GM18519 (cell line): Measurements from ENCODE around the gene PLEKHG5.
"Not testable (repeated sequence)": the region's sequence is repeated elsewhere in the genome, so short reads cannot be mapped to it uniquely, and the experiment has no call there.

Source experiments
- ATAC-seq: cut with Tn5 transposase; IDR thresholded peaks from one replicate; pipeline ENCODE4 v1.9.1; 2021; ENCODE audit warnings: mild to moderate bottlenecking, moderate library complexity; ENCODE audit not compliant: unreplicated experiment, low FRiP score

Gene PLEKHG5

GRCh38 chr1:6448749-6449631, 42.5 kb downstream of the PLEKHG5 start:
- ATAC-seq: no peak

GRCh38 chr1:6447818-6448748, 43.4 kb downstream of the PLEKHG5 start:
- ATAC-seq: no peak

- ATAC-seq: no peak
These were observed 44.2 kb downstream of the PLEKHG5 start for GRCh38 chr1:6447016-6447817.

- no peak for ATAC-seq
These were observed 44.8 kb downstream of the PLEKHG5 start for GRCh38 chr1:6446665-6447015.

GRCh38 chr1:6445929-6446328, 45.5 kb downstream of the PLEKHG5 start:
- ATAC-seq: not testable (repeated sequence)

GRCh38 chr1:6445062-6445763, 46.3 kb downstream of the PLEKHG5 start:
- ATAC-seq: no peak

GRCh38 chr1:6444377-6444776, 47.1 kb downstream of the PLEKHG5 start:
- ATAC-seq: no peak

GRCh38 chr1:6443339-6444115, 47.9 kb downstream of the PLEKHG5 start:
- no peak for ATAC-seq

- ATAC-seq: no peak
These were observed 49.9 kb downstream of the PLEKHG5 start for GRCh38 chr1:6441586-6441985.

GRCh38 chr1:6440198-6441126, 51.0 kb downstream of the PLEKHG5 start:
- no peak for ATAC-seq

GRCh38 chr1:6438047-6438525, 53.4 kb downstream of the PLEKHG5 start:
- no peak for ATAC-seq

GRCh38 chr1:6437012-6437700, 54.3 kb downstream of the PLEKHG5 start:
- ATAC-seq: not testable (repeated sequence)

- ATAC-seq: not testable (repeated sequence)
These were observed 55.2 kb downstream of the PLEKHG5 start for GRCh38 chr1:6436277-6436676.

GRCh38 chr1:6435547-6435946, 55.9 kb downstream of the PLEKHG5 start:
- ATAC-seq: no peak

GRCh38 chr1:6435129-6435528, 56.3 kb downstream of the PLEKHG5 start:
- ATAC-seq: no peak

GRCh38 chr1:6434186-6434585, 57.3 kb downstream of the PLEKHG5 start:
- no peak for ATAC-seq
